NCI-H748 (cell line): Measurements from ENCODE around the gene SNX2.

Experiments
- DNase-seq: peaks from one replicate; lab custom pipeline; 2025; ENCODE audit not compliant: unreplicated experiment; lab: John Stamatoyannopoulos, UW

The SNX2 gene

GRCh38 chr5:122770477-122770876 is 4.4 kb upstream of the SNX2 start:
- no peak for DNase-seq

DNA sequence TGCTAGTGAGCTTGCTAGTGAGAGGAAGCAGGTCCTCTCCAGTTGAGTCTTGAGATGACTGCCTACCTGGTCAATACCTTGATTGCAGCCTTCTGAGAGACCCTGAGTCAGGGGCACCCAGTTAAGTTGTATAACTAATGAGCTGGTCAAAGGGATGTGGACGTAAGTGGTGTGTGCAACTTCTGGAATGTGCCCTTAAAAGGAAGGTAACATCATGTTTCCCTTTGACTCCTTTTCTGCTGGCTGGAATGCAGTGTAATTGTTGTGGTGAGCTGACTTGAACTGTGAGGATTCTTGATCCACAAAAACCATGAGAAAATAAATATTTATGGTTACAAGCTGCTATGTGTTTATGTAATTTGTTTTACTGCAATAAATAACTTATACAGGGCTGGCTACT is 2.4 kb upstream of the SNX2 start:
- no peak for DNase-seq

DNA sequence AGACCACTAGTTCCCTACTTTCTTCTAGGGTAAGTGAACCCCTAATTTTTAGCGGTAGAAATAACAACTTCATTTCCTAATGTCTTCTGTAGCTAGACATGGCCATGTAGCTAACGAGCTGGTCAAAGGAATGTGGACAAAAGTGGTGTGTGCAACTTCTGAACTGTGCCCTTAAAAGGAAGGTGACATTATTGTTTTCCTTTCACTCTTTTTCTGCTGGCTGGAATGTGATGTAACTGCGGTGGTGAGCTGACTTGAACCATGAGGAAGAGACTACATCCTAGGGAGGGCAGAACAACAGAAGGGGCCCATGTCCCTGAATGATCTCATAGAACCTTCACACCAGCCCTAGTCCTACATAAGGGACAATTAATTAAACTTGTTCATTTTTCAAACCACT is 1.3 kb upstream of the SNX2 start:
- DNase-seq: no peak

DNA sequence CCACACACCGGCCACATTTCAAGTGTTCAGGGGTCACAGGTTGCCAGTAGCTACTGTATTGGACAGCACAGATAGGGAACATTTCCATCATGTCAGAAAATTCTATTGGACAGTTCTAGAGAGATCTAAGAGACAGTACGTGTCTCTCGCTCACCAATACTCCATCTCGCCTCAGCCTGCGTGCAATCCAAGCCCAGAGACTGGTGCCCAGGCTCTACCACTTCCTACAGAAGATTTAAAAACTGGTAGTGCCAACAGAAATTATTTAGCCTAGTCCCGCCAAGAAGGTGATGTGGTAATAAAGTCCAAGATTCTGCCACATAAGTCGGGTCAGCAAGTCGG is 390 bp upstream of the SNX2 start:
- DNase-seq: peak; percentile 76

DNA sequence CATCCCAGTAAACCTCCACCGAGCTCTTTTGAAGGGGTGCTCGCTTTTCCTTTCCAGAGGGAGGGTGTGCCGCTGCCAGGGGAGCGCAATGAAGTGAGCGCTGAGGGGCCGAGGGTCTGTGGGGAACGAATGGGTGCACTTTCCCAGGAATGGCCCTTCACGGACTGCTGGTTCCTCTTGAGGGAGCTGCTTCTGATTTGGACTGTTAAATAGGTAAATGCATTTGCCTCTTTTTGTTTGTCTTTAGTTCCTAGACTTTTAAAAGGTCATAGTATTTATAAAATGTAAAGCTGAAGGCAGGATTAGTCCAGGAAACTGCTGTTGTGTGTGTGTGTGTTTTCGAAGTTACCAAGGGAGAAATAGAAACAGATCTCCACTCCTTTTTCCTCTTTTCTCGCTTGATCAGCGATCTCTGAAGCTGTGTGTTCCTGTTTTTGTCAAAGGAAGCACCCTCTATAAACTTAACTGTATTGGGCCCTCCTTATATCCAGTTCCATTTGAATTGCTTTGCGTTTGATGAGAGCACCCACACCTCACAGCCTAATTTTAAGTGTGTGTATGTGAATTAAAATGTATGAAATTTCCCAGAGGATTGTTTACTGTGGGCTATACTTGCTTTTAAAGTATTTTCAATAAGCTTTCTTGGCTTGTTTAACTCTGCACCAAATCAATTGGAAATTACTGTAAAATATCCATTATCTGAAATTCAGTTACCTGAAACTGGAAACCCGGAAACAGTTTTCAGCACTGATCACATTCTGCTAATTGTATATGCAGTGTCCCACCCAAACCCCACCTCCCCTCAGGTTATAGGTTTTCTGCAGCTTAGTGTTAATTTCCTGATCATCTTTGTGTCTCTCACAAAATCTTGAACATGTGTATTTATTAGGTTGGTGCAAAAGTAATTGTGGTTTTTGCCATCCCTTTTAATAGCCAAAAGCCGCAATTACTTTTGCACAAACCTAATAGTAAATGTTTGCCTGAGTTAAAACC is 966 bp downstream of the SNX2 start:
- peak; percentile 70 for DNase-seq

- no peak for DNase-seq
These were observed 3.3 kb downstream of the SNX2 start for GRCh38 chr5:122778157-122778556.

DNA sequence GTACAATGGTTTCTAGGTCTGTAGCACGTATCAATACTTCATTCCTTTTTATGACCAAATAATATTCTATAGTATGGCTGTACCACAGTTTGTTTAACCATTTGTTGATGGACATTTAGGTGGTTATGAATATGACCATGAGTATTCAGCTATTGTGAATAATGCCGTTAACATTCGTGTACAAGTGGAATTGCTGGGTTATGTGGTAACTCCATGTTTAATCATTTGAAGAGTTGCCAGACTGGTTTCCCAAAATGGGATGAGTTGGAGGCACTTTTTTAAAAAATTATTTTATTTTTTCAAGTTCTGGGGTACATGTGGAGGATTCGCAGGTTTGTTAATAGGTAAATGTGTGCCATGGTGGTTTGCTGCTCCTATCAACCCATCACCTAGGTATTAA is 4.6 kb downstream of the SNX2 start:
- DNase-seq: no peak

DNA sequence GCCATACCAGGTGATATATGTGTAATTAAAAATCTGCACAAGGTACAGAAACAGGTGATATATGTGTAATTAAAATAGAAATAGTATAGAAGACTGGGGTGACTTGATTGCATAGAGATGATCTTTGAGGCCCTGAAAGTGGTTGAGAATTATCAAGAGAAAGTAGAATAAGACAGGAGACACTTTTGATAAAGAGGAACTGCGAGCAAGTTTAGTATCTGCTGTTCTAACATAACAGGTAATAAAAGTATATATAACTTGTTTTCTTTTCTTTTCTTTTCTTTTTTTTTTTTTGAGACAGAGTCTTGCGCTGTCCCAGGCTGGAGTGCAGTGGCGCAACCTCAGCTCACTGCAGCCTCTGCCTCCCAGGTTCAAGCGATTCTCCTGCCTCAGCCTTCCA is 5.4 kb downstream of the SNX2 start:
- DNase-seq: no peak

DNA sequence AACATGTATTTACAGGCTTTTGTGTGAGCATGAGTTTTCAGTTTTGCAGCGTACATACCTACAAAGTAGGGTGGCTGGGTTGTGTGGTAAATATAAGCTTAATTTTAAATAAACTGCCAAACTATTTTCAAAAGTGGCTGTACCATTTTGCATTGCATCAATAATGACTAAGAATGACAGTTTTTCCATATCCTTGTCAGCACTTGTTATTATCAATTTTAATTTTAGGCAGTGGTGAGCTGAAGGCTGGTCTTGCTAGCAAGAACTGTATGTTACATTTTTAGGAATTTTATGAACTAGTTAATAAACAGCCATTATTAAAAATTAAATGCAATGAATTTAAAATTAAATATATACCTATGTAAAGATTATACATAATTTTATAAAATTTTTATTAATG is 6.6 kb downstream of the SNX2 start:
- no peak for DNase-seq

GRCh38 chr5:122785294-122785693 is 10.4 kb downstream of the SNX2 start:
- no peak for DNase-seq

GRCh38 chr5:122788371-122788770 is 13.5 kb downstream of the SNX2 start:
- no peak for DNase-seq

GRCh38 chr5:122788996-122789395 is 14.1 kb downstream of the SNX2 start:
- no peak for DNase-seq

- DNase-seq: no peak
These were observed 14.7 kb downstream of the SNX2 start for GRCh38 chr5:122789461-122790171.

- DNase-seq: no peak
These were observed 15.6 kb downstream of the SNX2 start for GRCh38 chr5:122790354-122791103.

DNA sequence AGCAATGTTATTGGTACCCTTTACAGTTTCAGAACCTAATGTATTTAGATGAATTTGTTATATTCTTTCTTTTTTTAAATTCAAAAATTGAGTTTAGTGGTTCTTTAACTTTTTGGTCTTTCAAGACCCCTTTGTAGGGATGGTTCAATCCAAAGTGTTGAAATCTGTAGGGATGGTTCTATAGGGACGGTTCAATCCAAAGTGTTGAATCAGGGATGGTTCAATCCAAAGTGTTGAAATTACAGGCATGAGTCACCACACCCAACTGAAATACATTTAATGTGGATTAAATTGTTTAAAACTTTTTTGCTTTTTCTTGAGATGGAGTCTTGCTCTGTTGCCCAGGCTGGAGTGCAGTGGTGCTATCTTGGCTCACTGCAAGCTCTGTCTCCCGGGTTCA is 30.6 kb downstream of the SNX2 start:
- no peak for DNase-seq

DNA sequence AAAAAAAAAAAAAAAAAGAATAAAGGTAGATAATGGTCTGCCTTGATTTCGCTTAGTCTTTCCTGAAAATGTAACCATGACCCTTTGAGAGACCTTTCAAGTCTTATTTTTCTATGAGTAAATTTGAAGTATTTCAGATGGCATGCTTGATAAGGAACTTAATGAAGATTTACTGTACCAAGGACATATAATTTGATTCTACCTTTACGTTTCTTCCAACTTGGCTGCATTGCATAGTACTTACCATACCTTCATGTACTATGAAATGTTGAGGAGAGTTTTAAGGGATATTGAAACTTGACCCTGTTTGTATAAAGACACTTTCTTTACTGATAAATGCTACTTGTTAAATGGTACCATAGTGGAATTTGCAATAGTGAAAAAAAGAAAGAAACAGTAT is 35.5 kb downstream of the SNX2 start:
- DNase-seq: no peak

GRCh38 chr5:122815218-122815767 is 40.4 kb downstream of the SNX2 start:
- no peak for DNase-seq

GRCh38 chr5:122816756-122817155 is 41.9 kb downstream of the SNX2 start:
- DNase-seq: peak; percentile 73

GRCh38 chr5:122831984-122832383 is 57.1 kb downstream of the SNX2 start:
- no peak for DNase-seq

DNA sequence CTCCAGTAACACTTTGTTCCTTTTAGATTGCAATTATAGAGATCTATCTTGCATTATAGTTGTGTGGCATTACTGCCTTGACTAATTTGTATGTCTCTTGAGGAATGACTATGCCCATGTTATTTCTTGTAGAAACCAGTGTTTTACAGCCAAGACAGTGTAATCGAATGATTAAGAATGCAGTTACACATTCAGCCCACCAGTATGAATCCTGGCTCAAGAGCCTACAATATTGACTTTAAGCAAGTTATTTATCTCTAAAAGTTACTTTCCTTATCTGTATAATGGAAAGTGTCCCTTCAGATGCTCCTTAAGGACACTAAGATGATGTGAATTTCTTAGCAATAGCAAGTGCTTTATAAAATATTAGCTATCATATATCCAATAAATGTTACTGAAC is 60.8 kb downstream of the SNX2 start:
- no peak for DNase-seq

GRCh38 chr5:122836947-122837346 is 62.1 kb downstream of the SNX2 start:
- no peak for DNase-seq
